GM18507 (cell line): Measurements from ENCODE around the gene FCGR3A.
"Not testable (repeated sequence)": the region's sequence is repeated elsewhere in the genome, so short reads cannot be mapped to it uniquely, and the experiment has no call there.

ENCODE experiments used
- DNase-seq: peaks from one replicate; pipeline ENCODE4 v3.0.0; 2011; ENCODE audit warnings: low read depth; ENCODE audit not compliant: insufficient read length; ENCODE audit errors: extremely low spot score
- FAIRE-seq: peaks from 2 replicates; lab custom pipeline; 2011; peaks lifted over from hg19 to GRCh38; lab: Jason Lieb, UNC

The FCGR3A gene

GRCh38 chr1:161549652-161550051, at the start of gene FCGR3A:
Gene FCGR3A, minus strand, starts transcription at chr1:161549818. Its CDS starts 82 bp downstream, at chr1:161549736.
- DNase-seq: no peak
- no peak for FAIRE-seq

GRCh38 chr1:161597077-161597476, 47.5 kb upstream of the FCGR3A start:
- not testable (repeated sequence) for FAIRE-seq, DNase-seq

DNA sequence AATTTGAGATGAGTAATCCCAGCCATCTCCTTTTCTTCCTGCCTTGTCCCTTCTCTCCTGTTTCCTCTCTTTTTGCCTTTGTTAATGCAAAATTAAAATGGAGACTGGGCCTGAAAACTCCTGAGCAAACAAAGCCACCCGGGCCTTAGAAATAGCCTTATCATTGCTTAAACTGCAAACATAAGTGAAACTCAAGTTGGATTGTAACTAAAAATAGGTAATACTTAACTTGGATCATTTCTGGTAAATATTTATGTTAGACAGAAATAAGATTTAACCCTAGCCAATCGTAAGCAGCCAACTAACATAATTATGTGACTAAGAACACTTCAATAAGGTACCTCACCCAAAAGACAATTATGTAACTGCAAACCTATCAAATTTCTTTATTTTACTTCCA, 46.0 kb upstream of the FCGR3A start:
- not testable (repeated sequence) for DNase-seq, FAIRE-seq

DNA sequence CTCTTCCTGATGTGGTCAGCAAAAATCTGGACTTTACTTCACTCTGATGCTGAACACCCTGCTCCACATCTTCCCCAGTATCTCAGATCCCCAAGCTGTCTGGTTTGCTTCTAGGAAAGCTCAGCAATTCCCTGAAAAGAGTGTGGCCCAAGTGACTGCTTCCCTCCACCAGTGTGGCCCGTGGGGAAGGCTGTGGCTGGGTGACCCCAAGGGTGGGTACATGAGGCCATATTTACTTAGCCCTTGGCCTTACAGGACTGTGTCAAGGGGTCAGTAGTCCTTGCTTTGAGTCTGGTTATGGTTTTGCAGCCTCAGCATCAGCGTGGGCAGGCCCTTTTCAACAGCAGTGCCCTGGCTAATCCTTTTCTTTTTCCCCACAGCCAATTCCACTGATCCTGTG, 45.6 kb upstream of the FCGR3A start:
- not testable (repeated sequence) for DNase-seq, FAIRE-seq

GRCh38 chr1:161594269-161594984, 44.8 kb upstream of the FCGR3A start:
- FAIRE-seq: not testable (repeated sequence)

DNA sequence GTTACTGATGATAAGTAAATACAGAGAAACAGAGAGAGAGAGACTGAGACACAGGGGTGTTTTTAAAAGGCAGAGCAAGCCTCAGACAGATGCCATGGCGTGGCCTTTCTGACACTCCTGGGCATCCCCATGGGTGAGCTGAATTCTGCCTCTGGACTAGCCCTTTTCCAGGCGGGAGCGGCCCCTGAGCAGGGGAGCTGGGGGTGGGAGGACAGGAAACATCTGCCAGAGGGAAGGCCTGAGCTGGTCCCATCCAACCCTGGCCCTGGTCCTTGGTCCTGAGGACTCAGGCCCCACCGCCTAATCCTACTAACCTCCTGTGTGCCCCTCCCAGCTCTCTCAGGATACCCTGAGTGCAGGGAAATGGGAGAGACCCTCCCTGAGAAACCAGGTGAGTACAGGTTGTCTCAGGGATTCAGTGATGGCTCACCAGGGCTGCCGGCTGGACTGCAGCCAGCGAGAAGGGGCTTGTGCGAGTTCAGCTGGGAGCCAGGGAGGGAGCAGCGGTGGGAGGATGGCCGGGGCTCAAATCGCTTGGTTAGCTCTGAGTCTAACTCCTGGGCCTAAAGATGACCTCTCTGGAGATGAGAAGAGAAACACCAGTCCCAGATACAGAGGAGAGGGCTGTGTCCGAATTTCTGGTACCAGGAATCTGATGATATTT, 43.6 kb upstream of the FCGR3A start:
- FAIRE-seq, DNase-seq: not testable (repeated sequence)

More at GRCh38 chr1:161594269-161594984, 44.8 kb upstream of the FCGR3A start:
- not testable (repeated sequence) for DNase-seq

GRCh38 chr1:161592586-161592985, 43.0 kb upstream of the FCGR3A start:
- not testable (repeated sequence) for FAIRE-seq, DNase-seq

DNA sequence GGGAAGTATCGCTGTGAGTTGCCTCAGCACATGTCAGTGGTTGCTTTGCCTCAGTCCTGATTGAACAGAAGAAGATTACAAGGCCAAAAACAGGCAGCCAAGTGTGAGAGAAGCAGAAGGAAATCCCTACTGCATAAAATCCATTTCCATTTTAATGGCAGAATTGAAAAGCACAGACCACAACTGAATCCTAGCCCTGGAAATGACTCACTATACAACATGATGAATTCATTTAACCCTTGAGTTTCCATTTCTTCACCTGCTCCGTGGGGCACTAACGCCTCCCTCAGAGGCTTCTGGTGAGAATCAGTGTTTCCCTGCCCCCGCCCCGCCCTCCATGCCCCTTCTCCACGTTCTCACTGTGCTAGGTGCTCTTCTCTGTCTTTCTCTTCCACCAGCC, 40.3 kb upstream of the FCGR3A start:
- not testable (repeated sequence) for DNase-seq, FAIRE-seq

- not testable (repeated sequence) for DNase-seq, FAIRE-seq
Observed at GRCh38 chr1:161589365-161589764, 39.7 kb upstream of the FCGR3A start.

DNA sequence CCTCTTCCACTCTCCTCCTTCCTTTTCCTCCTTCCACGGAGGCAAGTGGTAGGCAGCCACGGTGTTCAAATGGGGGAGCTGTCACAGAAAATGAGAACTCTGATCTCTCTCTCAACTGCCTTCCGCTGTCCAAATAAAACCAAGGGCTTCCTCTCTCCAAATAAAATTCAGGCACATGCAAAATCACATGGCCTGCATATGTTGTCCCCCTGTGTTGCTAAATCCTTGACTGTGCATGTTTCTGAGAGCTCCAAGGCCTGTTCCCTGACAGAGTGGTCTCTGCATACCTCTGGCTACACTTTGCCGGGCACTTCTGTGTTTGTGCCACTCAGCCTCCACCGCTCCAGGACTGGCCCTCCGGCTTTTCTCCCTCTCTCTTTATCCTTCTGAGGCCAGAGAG, 39.0 kb upstream of the FCGR3A start:
- not testable (repeated sequence) for DNase-seq, FAIRE-seq

DNA sequence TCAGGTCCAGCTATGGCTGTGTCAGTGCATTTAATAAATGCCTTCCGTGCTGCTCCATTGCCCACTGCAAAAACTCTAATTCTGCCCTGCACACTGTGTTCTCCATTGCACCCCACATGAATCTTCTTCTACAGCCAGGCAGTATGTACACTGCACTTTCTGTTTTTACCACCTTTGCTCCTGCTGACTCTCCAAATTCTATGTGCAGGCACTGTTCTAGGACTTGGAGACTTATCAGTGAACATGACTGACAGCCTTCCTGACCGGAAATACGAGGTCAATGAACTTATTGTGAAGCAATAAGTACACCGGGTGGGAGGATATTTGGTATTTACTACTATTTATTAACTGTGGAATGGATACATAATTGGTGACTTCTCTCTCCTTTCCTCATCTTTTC, 33.3 kb upstream of the FCGR3A start:
- not testable (repeated sequence) for DNase-seq
- peak; percentile 63 for FAIRE-seq

DNA sequence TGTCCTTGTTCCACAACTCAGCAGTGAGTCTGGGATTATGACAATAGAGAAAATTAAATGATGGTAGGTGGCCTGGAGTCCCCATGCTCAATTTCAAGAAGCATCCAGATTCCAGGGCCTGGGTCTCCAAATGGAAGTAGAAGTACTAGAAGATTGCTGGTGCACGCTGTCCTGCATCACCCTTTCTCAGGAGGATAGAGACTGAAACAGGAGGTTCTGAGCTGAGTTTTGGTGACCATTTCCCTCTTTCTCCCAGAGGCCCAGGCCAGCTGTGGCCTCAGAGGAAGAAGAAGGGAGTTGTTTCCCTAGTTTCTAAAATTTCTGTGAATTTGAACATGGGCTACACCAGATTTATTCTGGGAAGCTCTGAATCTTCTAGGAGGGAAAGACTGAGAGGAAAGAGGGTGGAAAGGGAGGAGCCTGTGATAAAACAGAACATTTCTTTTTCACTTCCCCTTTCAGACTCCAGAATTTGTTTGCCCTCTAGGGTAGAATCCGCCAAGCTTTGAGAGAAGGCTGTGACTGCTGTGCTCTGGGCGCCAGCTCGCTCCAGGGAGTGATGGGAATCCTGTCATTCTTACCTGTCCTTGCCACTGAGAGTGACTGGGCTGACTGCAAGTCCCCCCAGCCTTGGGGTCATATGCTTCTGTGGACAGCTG, 31.4 kb upstream of the FCGR3A start:
- DNase-seq: not testable (repeated sequence)
- FAIRE-seq: peak; percentile 97

- peak; percentile 36 for FAIRE-seq
- DNase-seq: not testable (repeated sequence)
Observed at GRCh38 chr1:161579856-161580507, 30.4 kb upstream of the FCGR3A start.

- peak; percentile 52 for FAIRE-seq
- not testable (repeated sequence) for DNase-seq
Observed at GRCh38 chr1:161576676-161577075, 27.1 kb upstream of the FCGR3A start.

- FAIRE-seq, DNase-seq: not testable (repeated sequence)
Observed at GRCh38 chr1:161571703-161572102, 22.1 kb upstream of the FCGR3A start.

GRCh38 chr1:161566602-161566960, 17.0 kb upstream of the FCGR3A start:
- not testable (repeated sequence) for DNase-seq, FAIRE-seq

GRCh38 chr1:161563522-161563921, 13.9 kb upstream of the FCGR3A start:
- DNase-seq, FAIRE-seq: not testable (repeated sequence)

- peak; percentile 38 for FAIRE-seq
- not testable (repeated sequence) for DNase-seq
Observed at GRCh38 chr1:161562441-161562840, 12.8 kb upstream of the FCGR3A start.

DNA sequence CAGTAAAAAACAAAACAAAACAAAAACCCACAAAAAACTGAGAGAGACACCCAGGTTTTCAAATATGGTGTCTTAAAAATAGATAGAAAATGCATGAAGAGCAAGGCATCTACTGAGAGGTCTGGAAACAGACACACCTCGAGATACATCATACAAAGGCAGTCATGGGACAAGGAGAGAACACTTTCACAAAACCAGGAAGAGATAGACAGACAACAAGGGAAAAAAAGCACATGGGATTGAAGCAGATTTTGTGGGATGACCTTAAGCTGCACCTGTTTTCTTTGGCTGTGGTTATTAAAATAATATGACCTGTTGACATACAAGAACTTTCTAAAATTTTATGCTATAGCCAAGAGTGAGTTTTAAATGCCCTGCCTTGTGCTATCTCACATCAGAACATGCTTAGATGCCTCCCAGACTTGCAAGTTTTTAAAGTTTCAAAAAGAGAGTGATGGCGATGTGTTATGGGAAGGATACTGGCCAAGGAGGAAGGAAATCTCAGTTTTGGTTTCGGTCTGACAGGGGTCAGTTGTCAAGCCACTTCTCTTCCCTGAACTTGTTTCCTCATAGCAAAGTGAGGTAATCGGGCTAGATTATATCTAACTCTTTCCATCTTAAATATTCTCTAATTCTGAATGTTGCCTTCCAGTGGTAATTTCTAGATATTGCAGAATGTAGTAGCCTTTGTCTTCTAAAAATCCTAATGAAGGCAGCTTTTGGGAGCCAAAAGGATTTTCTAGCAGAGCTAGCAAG, 11.5 kb upstream of the FCGR3A start:
- DNase-seq: not testable (repeated sequence)

More for the DNA sequence above, 11.5 kb upstream of the FCGR3A start:
- peak; percentile 86 for FAIRE-seq
